Spleen (tissue), 7 donors: ENCODE results near the gene PPP1R9A.

Experiments
- CTCF ChIP-seq, 11 experiments: fragments of 200-600 bp in 7 of 11; fragments of 450-650 bp in 4 of 11; sonication (generic) in 4 of 11; IDR thresholded peaks in 8 of 11; conservative IDR thresholded peaks in 3 of 11; 1 replicate in 7 of 11; 2 replicates in 4 of 11; pipeline versions ENCODE4 v1.4.0 to v1.8.0; 2016 to 2021; ENCODE audit warnings: antibody characterized with exemption in 11 of 11, inconsistent platforms in 4 of 11, mild to moderate bottlenecking in 1 of 11
- POLR2AphosphoS5 ChIP-seq, 3 donors: sonication (generic); formaldehyde crosslinking; IDR thresholded peaks; one replicate each; pipeline ENCODE4 v1.5.1; 2017; ENCODE audit warnings: antibody characterized with exemption in 3 of 3
- donor health status: DM: no; HTN: no; CAD: no; lungs with moderate emphysema.
- donor health status: DM: no; HTN: no; CAD: no.
- donor health status: DM: no; HTN: no; CAD: no.

- TF ChIP-seq CTCF (IDR thresholded peaks at IDR 0.05 in 8 of 11, conservative IDR thresholded peaks at IDR 0.05 in 3 of 11) = no peak
- TF ChIP-seq POLR2AphosphoS5 (IDR thresholded peaks at IDR 0.05) = no peak
Observed at GRCh38 chr7:95006010-95006409, 98.6 kb downstream of the PPP1R9A start.
